Right renal cortex interstitium (tissue), 3 donors: ENCODE results near the gene OR5B2. TPM values are rescaled to one million over a fixed set of nuclear protein-coding genes. Genes with fewer than 3 reads are reported as not detected.

Experiments
- polyA plus RNA-seq, 3 donors: library from polyadenylated mRNA; unstranded; fragments of 120-200 nt; gene quantifications; one replicate each; pipeline ENCODE4 v1.2.1, GENCODE V29; 2013; ENCODE audit not compliant: insufficient read length in 3 of 3

OR5B2 gene
- polyA plus RNA-seq, 3 donors: not detected

Other genes starting within 250 kb of the OR5B2 start
- gene OR9Q2, start 239.1 kb downstream of the OR5B2 start, polyA plus RNA-seq: not detected
- not detected for gene OR1S2, start 224.0 kb downstream of the OR5B2 start, polyA plus RNA-seq
- not detected for gene OR1S1, start 215.4 kb downstream of the OR5B2 start, polyA plus RNA-seq
- not detected for gene OR10Q1, start 199.2 kb downstream of the OR5B2 start, polyA plus RNA-seq
- not detected for gene OR10W1, start 159.9 kb downstream of the OR5B2 start, polyA plus RNA-seq
- not detected for gene OR5B17, start 69.1 kb downstream of the OR5B2 start, polyA plus RNA-seq
- not detected for gene OR5B3, start 21.2 kb downstream of the OR5B2 start, polyA plus RNA-seq
- gene OR5B12, start 14.1 kb upstream of the OR5B2 start, polyA plus RNA-seq: not detected
- gene OR5B21, start 80.0 kb upstream of the OR5B2 start, polyA plus RNA-seq: not detected
- gene LPXN, start 147.7 kb upstream of the OR5B2 start, polyA plus RNA-seq: 1 to 10 TPM; 7.6 to 8.5 (median 8.4) TPM
- 10 to 100 TPM; 64.1 to 69.4 (median 64.7) TPM for gene ZFP91, start 150.9 kb upstream of the OR5B2 start, polyA plus RNA-seq
- 1 to 10 TPM; 1.0 to 1.3 (median 1.2) TPM for gene CNTF, start 194.5 kb upstream of the OR5B2 start, polyA plus RNA-seq